GM10248 (cell line): ENCODE measurements around the gene ZNF331.

Experiments used
- CTCF ChIA-PET: fragments of 300-600 bp; sonication (Branson Sonifier 250); formaldehyde crosslinking; extraction: SDS; loops from one replicate; lab custom pipeline; 2021; ENCODE audit warnings: antibody characterized with exemption; lab: Yijun Ruan, JAX
- POLR2A ChIA-PET: fragments of 350-650 bp; sonication (Branson Sonifier 250); formaldehyde crosslinking; extraction: SDS; loops from one replicate; lab custom pipeline; 2020; ENCODE audit warnings: antibody characterized with exemption; lab: Yijun Ruan, JAX
- DNase-seq: peaks from one replicate; pipeline ENCODE4 v3.0.0; 2012; ENCODE audit errors: extremely low spot score
- TF ChIP-seq, protein P1 (sequence below): IDR thresholded peaks from 2 replicates; pipeline ENCODE4 v1.5.1; 2012; ENCODE audit warnings: mild to moderate bottlenecking, low read depth; ENCODE audit errors: extremely low read depth, missing control alignments, control extremely low read depth

The ZNF331 gene

DNA sequence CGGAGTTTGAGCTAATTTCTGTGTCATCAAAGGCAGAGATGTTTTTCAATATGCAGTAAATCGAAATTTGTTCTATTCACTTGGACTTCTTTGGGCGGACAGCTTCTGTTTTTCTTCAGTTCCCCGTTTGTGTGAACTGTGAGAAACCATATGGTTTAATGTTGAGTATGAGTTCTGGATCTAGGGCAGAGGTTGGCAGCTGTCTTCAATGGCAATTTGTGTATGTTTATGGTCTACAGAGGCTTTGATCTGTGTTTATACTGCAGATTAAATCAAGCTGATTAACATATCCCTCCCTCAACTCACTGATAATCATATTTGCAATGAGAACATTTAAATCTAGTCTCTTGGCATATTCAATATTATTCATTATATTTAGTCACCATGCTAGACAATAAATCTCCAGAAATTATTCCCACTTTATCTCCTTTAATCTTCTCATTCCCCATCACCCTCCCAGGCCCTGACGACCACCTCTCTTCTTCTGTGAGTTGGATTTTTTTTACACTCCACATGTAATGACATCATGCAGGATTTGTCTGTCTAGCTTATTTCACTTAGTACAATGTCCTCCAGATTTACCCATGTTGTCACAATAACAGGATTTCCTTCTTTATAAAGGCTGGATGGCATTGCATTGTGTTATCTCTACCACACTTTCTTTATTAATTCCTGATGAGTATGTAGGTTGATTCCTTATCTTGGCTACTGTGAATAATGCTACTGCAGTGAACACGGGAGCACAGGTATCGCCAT, 9.0 kb downstream of the ZNF331 start:
- TF ChIP-seq, protein P1, sequence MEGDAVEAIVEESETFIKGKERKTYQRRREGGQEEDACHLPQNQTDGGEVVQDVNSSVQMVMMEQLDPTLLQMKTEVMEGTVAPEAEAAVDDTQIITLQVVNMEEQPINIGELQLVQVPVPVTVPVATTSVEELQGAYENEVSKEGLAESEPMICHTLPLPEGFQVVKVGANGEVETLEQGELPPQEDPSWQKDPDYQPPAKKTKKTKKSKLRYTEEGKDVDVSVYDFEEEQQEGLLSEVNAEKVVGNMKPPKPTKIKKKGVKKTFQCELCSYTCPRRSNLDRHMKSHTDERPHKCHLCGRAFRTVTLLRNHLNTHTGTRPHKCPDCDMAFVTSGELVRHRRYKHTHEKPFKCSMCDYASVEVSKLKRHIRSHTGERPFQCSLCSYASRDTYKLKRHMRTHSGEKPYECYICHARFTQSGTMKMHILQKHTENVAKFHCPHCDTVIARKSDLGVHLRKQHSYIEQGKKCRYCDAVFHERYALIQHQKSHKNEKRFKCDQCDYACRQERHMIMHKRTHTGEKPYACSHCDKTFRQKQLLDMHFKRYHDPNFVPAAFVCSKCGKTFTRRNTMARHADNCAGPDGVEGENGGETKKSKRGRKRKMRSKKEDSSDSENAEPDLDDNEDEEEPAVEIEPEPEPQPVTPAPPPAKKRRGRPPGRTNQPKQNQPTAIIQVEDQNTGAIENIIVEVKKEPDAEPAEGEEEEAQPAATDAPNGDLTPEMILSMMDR, result no peak
- DNase-seq, result no peak
- ChIA-PET CTCF (no interaction called here), POLR2A (no interaction called here)

DNA sequence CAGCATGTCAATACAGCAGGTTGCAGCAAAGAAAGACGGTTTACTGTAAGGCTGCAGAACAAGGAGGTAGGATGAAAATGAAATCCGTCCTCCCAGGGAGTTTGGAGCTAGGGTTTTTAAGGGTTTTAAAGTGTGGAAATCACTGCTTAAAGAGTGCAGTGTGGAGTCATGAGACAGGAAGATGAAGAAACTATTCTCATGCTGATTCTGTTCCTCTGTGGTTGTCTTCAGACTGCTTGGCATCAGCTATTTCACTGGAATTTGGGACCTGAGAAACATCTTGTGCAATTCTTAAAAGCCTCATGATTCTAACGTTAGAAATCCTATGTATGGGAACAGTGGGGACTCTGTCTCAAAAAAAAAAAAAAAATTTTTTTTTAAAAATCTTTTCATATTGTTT, 11.4 kb downstream of the ZNF331 start:
- ChIA-PET CTCF (interaction anchor here (1.0 kb wide), 1 partner anchor 20 kb away, joined by 3 read pairs; no protein-coding TSS in a partner anchor), POLR2A (no interaction called here)
- DNase-seq, result no peak
- TF ChIP-seq, protein P1, result no peak

DNA sequence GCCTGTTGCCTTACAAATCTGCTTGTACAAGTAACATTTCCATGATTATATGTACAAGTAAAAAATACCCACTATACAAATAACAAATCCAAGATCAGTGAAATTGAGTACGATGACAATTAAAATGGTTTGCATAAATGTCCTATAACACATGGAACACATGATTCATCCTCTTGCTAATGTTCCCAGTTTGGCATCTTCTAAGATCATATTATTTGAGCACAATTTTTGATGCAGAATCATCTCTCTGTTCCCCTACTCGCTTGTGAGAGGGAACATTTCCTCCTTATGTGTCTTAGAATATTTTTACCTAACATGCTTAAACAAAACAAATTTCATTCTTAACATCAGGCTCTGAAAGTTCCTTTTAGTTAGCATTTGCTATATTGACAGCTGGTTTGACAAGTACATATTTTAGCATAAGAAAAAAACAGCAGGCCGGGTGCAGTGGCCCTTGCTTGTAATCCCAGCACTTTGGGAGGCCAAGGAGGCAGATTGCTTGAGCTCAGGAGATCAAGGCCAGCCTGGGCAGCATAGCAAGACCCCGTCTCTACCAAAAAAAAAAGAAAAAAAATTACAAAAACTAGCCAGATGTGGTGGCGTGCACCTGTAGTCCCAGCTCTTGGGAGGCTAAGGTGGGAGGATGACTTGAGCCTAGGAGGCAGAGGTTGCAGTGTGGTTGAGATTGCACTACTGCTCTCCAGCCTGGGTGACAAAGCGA, 14.2 kb downstream of the ZNF331 start:
- CTCF ChIA-PET, result no interaction called here
- TF ChIP-seq, protein P1, result no peak
- POLR2A ChIA-PET, result no interaction called here
- no peak for DNase-seq

DNA sequence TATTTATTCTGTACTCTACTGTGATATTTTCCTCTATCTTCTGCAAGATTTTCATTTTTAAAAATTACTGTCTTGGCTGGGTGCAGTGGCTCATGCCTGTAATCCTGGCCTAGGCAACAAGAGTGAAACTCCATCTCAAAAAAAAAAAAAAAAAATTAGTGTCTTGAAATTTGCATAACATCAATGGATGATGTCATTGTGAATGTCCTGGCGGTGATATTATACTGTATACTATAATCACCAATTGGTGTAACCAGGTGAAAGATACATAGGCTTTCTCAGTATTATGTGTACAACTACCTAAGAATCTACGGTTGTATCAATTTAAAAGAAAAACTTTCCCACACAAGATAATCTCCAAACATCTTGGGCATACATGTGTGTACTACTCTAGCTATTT, 15.2 kb downstream of the ZNF331 start:
- no peak for DNase-seq
- CTCF ChIA-PET, result no interaction called here
- POLR2A ChIA-PET, result no interaction called here
- TF ChIP-seq, protein P1, result no peak

DNA sequence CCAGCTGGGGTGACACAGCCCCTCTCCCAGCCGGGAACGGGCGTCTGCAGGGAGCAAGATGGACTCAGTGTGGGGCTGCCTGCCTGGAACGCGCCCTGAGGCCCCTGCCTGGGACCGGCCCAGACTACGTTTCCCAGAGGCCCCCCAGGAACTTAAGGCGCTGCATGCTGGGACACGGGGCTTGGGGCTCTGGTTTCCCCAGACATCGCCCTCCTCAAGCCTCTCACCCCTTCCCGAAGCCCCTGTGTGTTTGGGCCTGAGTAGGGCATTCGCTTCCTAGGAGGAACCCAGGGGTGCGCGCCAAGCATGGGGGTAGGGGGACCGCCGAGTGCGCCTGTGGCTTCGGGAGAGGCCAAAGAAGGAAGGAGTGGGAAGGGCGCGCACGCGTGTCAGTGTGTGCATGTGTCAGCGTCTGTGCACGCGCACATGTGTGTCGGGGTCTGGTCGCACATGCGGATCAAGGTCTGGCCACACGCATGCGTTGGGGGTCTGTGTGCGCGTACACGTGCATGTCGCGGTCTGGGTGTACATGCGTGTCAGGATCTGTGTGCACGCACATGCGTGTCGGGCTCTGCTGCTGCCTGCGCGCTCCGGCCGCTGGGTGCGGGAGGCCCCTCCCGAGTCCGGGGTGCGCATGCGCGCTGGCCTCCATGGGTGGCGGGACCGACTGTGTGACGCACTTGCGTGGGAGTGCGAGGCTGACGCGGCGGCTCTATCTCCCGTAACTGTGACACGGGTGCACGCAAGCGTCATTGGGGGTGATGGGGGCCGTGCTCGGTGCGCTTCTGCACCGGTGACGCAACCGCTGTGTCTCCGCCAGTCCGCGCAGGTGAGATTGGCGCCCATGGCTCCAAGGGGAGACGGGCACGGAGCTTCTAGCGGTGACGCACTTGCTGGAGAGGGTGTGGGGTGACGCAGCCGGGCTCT, 16.2 kb downstream of the ZNF331 start:
- POLR2A ChIA-PET, result no interaction called here
- peak; percentile 88 for DNase-seq
- TF ChIP-seq, protein P1, result no peak
- CTCF ChIA-PET, result no interaction called here

DNA sequence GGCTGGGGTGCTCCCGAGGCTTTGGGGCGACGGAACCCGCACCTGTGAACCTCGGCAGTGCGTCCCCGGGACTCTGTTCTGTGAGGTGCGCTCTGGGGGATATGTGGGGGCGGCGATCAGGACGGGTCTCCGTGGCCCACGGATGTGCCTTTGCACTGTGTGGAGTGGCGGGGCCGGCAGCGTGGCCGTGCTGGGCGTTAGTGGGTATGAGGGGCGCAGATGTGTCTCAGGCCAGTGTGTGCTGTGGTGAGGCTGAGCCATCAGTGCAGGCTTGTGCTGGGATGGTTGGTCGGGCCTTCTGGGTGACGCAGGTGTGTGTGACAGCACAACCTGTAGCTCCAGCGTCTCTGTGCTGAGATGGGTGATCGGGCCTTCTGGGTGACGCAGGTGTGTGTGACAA, 16.9 kb downstream of the ZNF331 start:
- ChIA-PET POLR2A (no interaction called here), CTCF (no interaction called here)
- TF ChIP-seq, protein P1, result no peak
- no peak for DNase-seq
